ENCODE results near the gene LIMCH1.

The LIMCH1 gene

GRCh38 chr4:41587286-41587685, 49.3 kb downstream of the LIMCH1 start:
- no peak for DNase-seq (ENCODE audit: low spot score)
- Histone ChIP-seq H3K4me3 (no peak overlapping the region), H3K27ac (no peak overlapping the region)
- no peak for TF ChIP-seq CTCF (IDR thresholded peaks at IDR 0.05)

GRCh38 chr4:41590591-41590990, 52.6 kb downstream of the LIMCH1 start:
- H3K27ac ChIP-seq, result no peak overlapping the region
- TF ChIP-seq CTCF (IDR thresholded peaks at IDR 0.05), result no peak
- DNase-seq (ENCODE audit: low spot score), result no peak

DNA sequence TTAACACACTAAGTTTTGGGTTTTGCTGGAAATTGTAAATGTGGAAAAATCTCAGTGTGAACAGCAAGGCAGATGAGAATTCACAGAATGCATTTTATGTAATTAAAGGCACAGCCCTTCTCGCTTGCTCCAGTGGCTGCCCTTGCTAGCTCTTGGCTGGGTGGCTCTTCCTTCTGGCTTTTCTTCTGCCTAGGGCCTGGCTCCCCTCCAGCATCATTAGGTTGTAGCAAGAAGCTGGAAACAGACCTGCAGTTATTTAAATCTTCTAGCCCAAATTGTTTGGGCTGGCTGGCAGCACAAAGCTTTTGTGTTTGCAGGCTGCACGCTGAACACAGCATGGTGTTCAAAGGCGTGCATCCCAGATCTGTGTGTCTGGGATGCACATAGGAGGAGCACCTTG, 56.5 kb downstream of the LIMCH1 start:
- no peak for TF ChIP-seq CTCF (IDR thresholded peaks at IDR 0.05)
- Histone ChIP-seq H3K4me3 (no peak overlapping the region), H3K27ac (no peak overlapping the region)
- no peak for DNase-seq (ENCODE audit: low spot score)

More at GRCh38 chr4:41590591-41590990, 52.6 kb downstream of the LIMCH1 start:
- no peak overlapping the region for H3K4me3 ChIP-seq

- TF ChIP-seq CTCF (IDR thresholded peaks at IDR 0.05), result no peak
- no peak overlapping the region for H3K27ac ChIP-seq
- no peak for DNase-seq (ENCODE audit: low spot score)
- no peak overlapping the region for H3K4me3 ChIP-seq
Observed at GRCh38 chr4:41597494-41597893, 59.5 kb downstream of the LIMCH1 start.

- no peak overlapping the region for H3K27ac ChIP-seq
Observed at GRCh38 chr4:41598580-41598979, 60.6 kb downstream of the LIMCH1 start.

GRCh38 chr4:41599192-41599786, 61.3 kb downstream of the LIMCH1 start:
- Histone ChIP-seq H3K4me3 (no peak overlapping the region), H3K27ac (no peak overlapping the region)
- no peak for TF ChIP-seq CTCF (IDR thresholded peaks at IDR 0.05)
- DNase-seq (ENCODE audit: low spot score), result no peak

More at GRCh38 chr4:41598580-41598979, 60.6 kb downstream of the LIMCH1 start:
- DNase-seq (ENCODE audit: low spot score), result no peak
- H3K4me3 ChIP-seq, result no peak overlapping the region
- TF ChIP-seq CTCF (IDR thresholded peaks at IDR 0.05), result no peak

GRCh38 chr4:41600243-41600912, 62.4 kb downstream of the LIMCH1 start:
- Histone ChIP-seq H3K27ac (no peak overlapping the region), H3K4me3 (no peak overlapping the region)
- no peak for DNase-seq (ENCODE audit: low spot score)
- no peak for TF ChIP-seq CTCF (IDR thresholded peaks at IDR 0.05)
